Pancreas (tissue), 10 donors: ENCODE results near the gene GRK5. TPM values are rescaled to one million over a fixed set of nuclear protein-coding genes. Genes with fewer than 3 reads are reported as not detected.

Experiments used
- ATAC-seq, 4 donors: fragments of 200-7000 bp; cut with Tn5 transposase; one replicate each; pipeline versions ENCODE4 v1.8.0 to v1.9.1; 2020; ENCODE audit warnings: mild to moderate bottlenecking in 4 of 4, moderate library complexity in 4 of 4
- DNase-seq, 6 donors: peaks; one replicate each; pipeline ENCODE4 v3.0.0-alpha.2; 2020
- FAIRE-seq: peaks from 2 replicates; lab custom pipeline; 2012; peaks lifted over from hg19 to GRCh38; lab: Jason Lieb, UNC
- H3K27ac ChIP-seq, 4 donors: fragments of 200-600 bp; sonication (generic); 1 replicate in 3 of 4; 2 replicates in 1 of 4; pipeline versions ENCODE4 v1.5.0 to v1.8.0; 2020
- H3K27me3 ChIP-seq, 4 donors: fragments of 200-600 bp; one replicate each; pipeline ENCODE4 v1.8.0; 2021
- H3K36me3 ChIP-seq, 3 donors: fragments of 200-600 bp; sonication (generic) in 1 of 3; one replicate each; pipeline versions ENCODE4 v1.5.0 to v1.8.0; 2020 to 2021
- H3K4me1 ChIP-seq, 3 donors: fragments of 200-600 bp; one replicate each; pipeline ENCODE4 v1.8.0; 2021
- H3K4me3 ChIP-seq, 4 donors: fragments of 200-600 bp; sonication (generic) in 2 of 4; one replicate each; pipeline versions ENCODE4 v1.5.0 to v1.8.0; 2020 to 2021
- H3K9me3 ChIP-seq, 4 donors: fragments of 200-600 bp; one replicate each; pipeline ENCODE4 v1.8.0; 2021
- WGBS, 2 donors: extraction: QIAGEN DNeasy Blood & Tissue Kit; methylation state at CpG; one replicate each; pipeline ENCODE4 v1.1.7; 2013; 5-methylcytosine and 5-hydroxymethylcytosine counted together
- intact Hi-C, 3 donors: fragments of 100-400 bp; cut with DNase I; formaldehyde crosslinking; loops; one replicate each; pipeline versions ENCODE4 v1.11.1 to v1.14.2; 2022
- polyA plus RNA-seq, 2 donors: library from polyadenylated mRNA; stranded (reverse); fragments of 200-250 nt; gene quantifications; one replicate each; pipeline ENCODE4 v1.2.3, GENCODE V29; 2013
- total RNA-seq, 6 donors: library from RNA; stranded (reverse); fragmentation: NEBNext Ultra II Directional in 4 of 6; extraction: Animal tissue kit (Norgen Biotek cat#: 25700) in 4 of 6; gene quantifications; one replicate each; pipeline versions ENCODE4 v1.2.1 to v1.2.4, GENCODE V29; 2021 to 2023
- TF ChIP-seq, protein P1 (sequence below), 4 donors: fragments of 200-600 bp; sonication (generic) in 3 of 4; IDR thresholded peaks; one replicate each; pipeline versions ENCODE4 v1.5.0 to v1.8.0; 2021; ENCODE audit warnings: antibody characterized with exemption in 4 of 4
- donor health status: healthy with polysubstance abuse.
- donor health status: DM: no; HTN: no; CAD: no; lungs with moderate emphysema.
- donor health status: DM: no; HTN: no; CAD: no.
- donor health status: control.
- donor health status: control.
- donor health status: Bipolar disorder and iron deficiency.
- donor health status: DM: yes; HTN: yes; CAD: no.
- donor health status: DM: no; HTN: no; CAD: no.
- donor health status: DM: no; HTN: no; CAD: no.
- donor health status: DM: yes; HTN: yes; CAD: no.

Gene GRK5
- total and polyA plus RNA-seq, 8 donors: 1.4 to 6.0 (median 2.5) TPM

DNA sequence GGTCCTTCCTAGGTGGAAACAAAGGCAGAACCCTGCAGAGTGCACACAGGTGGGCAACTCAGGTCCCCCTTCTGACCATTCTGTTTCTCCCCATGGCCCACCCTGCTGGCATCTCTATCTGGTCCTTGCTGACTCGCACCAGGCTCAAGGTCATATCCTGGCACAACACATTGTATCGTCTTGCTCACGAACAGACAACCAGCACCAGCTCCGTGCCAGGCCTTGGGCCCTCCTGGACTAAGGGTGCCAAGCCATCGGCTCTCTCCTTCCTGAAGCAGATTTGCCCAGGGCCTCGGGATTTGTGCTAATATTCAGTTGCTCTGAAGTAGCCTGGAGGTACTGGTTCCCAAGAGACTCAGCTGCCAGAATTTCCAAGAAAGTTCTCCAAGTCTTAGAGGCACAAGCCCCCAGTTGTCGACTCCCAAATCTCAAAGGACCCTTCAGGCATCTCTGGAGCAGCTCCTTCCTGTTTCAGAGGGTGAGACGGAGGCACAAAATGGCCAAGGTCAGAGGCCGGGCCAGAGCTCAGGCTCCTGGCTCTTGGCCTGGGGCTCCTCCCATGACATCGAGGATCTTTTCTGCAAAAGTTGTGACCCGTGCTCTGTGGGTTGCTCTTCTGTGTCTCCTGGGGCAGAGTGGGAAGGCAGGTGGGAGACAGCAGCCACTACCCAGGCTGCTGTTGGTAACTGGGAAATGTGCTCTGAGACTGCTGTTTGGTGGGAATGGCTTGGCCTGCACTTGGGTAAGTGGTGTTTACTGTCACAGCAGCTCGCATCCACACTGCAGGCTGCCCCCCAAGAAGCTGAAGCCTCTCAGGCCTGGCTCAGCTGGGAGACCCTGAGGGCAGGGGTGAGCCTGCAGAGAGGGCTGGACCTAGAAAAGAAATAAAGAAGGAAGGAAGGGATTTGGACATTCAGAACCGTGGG is 213.8 kb downstream of the GRK5 start:
- no peaks in the 10 kb centered on the region for H3K36me3 ChIP-seq
- H3K27me3 ChIP-seq: no peaks in the 10 kb centered on the region
- no peak for FAIRE-seq
- H3K4me1 ChIP-seq: peaks cover 0 to 14% (median 4%) of the 10 kb centered on the region in 3 donors
- no peak overlapping the region for H3K27ac ChIP-seq
- intact Hi-C loops: no loop called here
- TF ChIP-seq, protein P1, sequence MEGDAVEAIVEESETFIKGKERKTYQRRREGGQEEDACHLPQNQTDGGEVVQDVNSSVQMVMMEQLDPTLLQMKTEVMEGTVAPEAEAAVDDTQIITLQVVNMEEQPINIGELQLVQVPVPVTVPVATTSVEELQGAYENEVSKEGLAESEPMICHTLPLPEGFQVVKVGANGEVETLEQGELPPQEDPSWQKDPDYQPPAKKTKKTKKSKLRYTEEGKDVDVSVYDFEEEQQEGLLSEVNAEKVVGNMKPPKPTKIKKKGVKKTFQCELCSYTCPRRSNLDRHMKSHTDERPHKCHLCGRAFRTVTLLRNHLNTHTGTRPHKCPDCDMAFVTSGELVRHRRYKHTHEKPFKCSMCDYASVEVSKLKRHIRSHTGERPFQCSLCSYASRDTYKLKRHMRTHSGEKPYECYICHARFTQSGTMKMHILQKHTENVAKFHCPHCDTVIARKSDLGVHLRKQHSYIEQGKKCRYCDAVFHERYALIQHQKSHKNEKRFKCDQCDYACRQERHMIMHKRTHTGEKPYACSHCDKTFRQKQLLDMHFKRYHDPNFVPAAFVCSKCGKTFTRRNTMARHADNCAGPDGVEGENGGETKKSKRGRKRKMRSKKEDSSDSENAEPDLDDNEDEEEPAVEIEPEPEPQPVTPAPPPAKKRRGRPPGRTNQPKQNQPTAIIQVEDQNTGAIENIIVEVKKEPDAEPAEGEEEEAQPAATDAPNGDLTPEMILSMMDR (IDR thresholded peaks at IDR 0.05): no peak
- no peak overlapping the region for H3K4me3 ChIP-seq
- no peak for DNase-seq
- no peak for ATAC-seq
- H3K9me3 ChIP-seq: no peaks in the 10 kb centered on the region
- WGBS, 2 donors: 46 to 48% methylated on average over 13 of the region's 13 CpGs

DNA sequence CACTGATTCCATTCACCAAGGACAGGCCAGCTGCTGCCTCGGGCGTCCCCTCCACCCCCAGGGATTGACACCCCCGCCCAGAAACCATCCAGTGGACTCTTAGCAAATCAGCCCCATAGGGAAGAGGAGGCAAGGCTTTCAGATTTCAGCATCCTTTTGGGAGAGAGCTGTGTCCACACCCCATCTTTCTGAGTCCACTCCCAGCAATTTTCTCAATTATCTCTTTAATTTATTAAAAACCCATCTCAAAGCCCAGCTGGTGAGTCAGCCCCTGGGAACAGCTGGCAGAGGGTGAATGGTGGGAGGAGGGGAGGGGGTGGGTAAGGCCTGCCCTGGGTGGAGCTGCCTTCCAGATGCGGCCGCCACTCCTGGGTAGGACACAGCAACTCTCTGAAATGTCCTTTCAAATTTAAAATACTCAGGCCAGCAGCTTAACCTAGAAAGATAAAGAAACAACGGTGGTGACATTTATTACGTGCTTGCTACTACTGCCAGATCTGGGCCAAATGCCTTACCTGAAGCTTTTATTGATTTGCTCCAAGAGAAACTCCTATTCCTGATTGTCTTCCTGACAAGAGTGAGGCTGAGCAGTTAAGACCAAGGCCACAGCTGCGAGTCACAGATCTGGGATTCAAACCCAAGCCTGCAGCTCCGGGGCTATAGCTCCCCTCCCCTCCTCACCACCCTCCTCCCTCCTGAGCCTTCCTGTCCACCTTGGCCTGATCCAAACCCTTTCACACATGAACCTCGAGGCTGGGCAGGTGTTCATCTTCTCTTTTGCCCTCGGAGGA is 214.7 kb downstream of the GRK5 start:
- Histone ChIP-seq H3K4me1 (peaks cover 0 to 14% (median 4%) of the 10 kb centered on the region in 3 donors), H3K27ac (no peak overlapping the region)
- TF ChIP-seq, protein P1 (IDR thresholded peaks at IDR 0.05): no peak

DNA sequence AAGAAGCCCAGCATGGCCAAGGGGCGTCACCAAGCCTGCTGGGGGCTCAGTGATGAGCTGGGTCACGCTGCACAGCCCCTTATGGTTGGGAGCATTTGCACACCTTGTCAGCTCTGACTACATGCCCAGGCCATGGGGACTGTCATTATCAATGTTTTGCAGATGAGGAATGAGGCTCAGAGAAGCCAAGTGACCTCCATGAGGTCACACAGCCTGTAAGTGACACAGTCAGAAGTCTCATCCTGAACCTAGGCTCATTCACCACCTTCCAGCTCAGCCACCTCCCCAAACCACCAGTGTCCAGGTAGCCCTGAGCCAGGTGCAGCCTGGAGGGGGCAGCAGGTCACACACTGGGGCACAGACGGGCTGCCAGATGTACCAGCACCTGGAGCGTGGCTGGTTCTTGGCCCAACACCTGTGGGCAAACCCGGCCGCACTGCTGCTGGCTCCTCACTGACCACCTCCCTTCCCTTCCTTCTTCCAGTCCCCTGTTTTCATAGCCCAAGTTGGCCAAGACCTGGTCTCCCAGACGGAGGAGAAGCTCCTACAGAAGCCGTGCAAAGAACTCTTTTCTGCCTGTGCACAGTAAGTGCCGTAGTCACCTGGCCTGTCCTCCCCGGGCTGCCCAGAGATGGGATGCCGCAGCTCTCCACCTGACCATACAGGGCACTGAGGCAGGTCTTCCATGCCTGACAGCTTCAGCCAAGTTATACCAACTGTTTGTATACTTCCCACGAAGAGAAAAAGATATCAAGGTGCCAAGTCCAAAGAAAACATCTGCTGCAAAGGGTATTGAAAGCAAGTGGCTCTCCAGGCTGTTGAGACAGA is 215.5 kb downstream of the GRK5 start:
- Histone ChIP-seq H3K4me3 (no peak overlapping the region), H3K4me1 (peaks cover 0 to 14% (median 4%) of the 10 kb centered on the region in 3 donors), H3K9me3 (no peaks in the 10 kb centered on the region), H3K27ac (no peak overlapping the region), H3K27me3 (no peaks in the 10 kb centered on the region), H3K36me3 (no peaks in the 10 kb centered on the region)
- DNase-seq (no peak), ATAC-seq (peak in 1 of 4 donors; percentile 30), FAIRE-seq (no peak)
- 73 to 87% methylated on average over 12 of the region's 12 CpGs for WGBS, 2 donors
- intact Hi-C loops: no loop called here
- TF ChIP-seq, protein P1 (IDR thresholded peaks at IDR 0.05): no peak

More for the DNA sequence above, 214.7 kb downstream of the GRK5 start:
- H3K4me3 ChIP-seq: no peak overlapping the region
- intact Hi-C loops: no loop called here
- FAIRE-seq (no peak), DNase-seq (no peak), ATAC-seq (peak; percentile 40 to 72 (median 55))
- WGBS, 2 donors: 26 to 33% methylated on average over 11 of the region's 11 CpGs
- no peaks in the 10 kb centered on the region for H3K36me3 ChIP-seq
- H3K9me3 ChIP-seq: no peaks in the 10 kb centered on the region
- H3K27me3 ChIP-seq: no peaks in the 10 kb centered on the region

DNA sequence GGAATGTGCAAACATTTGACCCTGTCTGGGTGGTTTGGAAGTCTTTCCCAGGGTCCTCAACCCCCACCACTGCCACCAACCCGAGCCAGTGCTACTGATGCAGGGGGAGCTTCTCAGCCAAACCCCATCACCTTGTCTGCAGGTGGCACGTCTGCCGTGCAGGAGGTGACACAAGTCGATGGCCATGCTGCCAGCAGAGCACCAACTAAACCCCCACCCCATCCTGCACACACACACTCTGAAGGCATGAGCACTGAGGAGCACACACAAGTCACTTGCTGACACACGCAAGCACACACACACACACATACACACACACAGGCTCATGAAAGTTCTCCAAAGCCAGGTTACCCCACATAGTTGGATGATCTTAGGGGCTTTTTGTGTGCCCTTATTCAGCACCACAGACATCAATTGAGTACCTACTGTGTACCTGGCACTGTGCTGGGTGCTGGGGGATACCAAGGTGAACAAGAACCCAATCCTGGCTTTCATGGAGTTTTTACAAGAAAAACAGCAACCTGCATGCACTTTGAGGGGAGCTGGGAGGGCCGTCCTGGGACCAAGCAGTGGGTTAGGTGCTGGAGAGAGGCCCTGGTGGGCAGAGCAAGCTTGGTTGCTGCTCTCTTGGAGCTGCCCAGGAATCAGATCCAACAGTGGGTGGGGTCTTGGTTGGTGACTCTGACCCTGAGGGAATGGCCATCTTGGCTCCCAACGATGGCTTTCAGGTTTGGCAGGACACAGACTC is 216.3 kb downstream of the GRK5 start:
- H3K27me3 ChIP-seq: no peaks in the 10 kb centered on the region
- H3K36me3 ChIP-seq: no peaks in the 10 kb centered on the region
- TF ChIP-seq, protein P1 (IDR thresholded peaks at IDR 0.05): no peak
- H3K4me1 ChIP-seq: peaks cover 0 to 14% (median 4%) of the 10 kb centered on the region in 3 donors
- H3K4me3 ChIP-seq: no peak overlapping the region
- H3K27ac ChIP-seq: no peak overlapping the region
- ATAC-seq (no peak), DNase-seq (no peak), FAIRE-seq (no peak)
- H3K9me3 ChIP-seq: no peaks in the 10 kb centered on the region
- WGBS, 2 donors: 68 to 70% methylated on average over 7 of the region's 7 CpGs
- intact Hi-C loops: no loop called here
